Hematopoietic multipotent progenitor cell treated with erythropoietin and hydrocortisone succinate and interleukin-3 and kit ligand, for 15 days (in vitro differentiated cells): ENCODE results near the gene GIMAP7.
"Not testable (repeated sequence)": the region's sequence is repeated elsewhere in the genome, so short reads cannot be mapped to it uniquely, and the experiment has no call there.

Experiments
- DNase-seq: peaks from one replicate; pipeline ENCODE4 v3.0.0-alpha.2; 2015; ENCODE audit warnings: low spot score

The GIMAP7 gene

GRCh38 chr7:150513758-150514157 is 914 bp upstream of the GIMAP7 start:
- no peak for DNase-seq

DNA sequence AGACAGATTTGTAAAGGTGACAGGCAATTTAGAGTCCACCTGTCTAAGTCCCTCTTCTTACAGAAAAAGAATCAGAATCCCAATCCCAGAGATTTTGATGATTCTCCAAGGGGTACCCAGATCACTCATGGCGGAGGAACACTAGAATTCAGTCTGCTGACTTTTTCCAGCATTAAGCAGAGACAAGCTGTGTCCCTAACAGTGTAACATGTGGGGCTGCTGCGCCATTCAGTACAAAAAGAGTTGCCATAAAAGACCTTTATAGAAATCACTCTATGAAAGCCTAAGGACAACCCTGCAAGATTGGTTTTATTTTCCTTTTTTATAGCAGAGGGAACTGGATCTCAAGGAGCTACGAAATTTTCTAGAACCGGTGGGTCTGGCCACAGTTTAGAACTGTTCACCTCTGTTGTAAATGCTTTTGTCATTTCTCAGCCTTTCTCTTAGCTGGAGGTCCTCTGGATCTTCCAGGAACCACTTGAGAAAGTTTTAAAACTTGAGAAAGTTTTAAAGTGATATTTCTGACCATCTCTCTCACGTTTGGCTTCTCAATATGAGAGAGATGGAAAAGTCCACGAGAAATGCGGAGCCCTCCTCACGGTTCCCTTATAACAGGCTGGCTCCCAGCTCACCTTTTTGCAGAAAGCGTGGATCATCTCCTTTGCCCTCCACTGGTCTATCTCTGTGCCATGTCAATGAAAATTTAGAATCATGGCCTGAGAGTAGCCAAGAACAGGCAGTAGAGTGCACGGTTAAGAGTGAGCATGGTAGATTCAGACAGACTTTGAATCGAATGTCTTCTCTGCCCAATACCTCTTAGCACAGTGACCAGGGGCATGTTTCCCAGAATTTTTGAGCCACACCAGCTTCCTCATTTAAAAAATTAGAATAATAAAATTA is 826 bp downstream of the GIMAP7 start:
- DNase-seq = no peak

- DNase-seq = no peak
Measured at GRCh38 chr7:150516956-150517745, 2.5 kb downstream of the GIMAP7 start.

- DNase-seq = no peak
Measured at GRCh38 chr7:150519310-150519709, 4.6 kb downstream of the GIMAP7 start.

DNA sequence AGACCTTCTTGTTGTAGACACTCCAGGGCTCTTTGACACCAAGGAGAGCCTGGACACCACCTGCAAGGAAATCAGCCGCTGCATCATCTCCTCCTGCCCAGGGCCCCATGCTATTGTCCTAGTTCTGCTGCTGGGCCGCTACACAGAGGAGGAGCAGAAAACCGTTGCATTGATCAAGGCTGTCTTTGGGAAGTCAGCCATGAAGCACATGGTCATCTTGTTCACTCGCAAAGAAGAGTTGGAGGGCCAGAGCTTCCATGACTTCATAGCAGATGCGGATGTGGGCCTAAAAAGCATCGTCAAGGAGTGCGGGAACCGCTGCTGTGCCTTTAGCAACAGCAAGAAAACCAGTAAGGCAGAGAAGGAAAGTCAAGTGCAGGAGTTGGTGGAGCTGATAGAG is 5.5 kb downstream of the GIMAP7 start:
- no peak for DNase-seq

DNA sequence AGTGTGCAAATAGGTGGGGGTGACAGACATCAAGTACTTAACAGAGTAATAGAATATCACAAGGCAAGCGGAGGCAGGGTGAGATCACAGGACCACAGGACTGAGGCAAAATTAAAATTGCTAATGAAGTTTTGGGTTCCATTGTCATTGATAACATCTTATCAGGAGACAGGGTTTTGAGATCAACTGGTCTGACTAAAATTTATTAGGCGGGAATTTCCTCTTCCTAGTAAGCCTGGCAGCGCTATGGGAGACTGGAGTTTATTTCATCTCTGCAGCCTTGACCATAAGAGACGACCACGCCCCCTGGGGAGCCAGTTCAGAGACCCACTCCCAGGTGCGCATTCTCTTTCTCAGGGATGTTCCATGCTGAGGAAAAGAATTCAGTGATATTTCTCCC is 8.3 kb downstream of the GIMAP7 start:
- not testable (repeated sequence) for DNase-seq

- no peak for DNase-seq
Measured at GRCh38 chr7:150524018-150524417, 9.3 kb downstream of the GIMAP7 start.

- DNase-seq = no peak
Measured at GRCh38 chr7:150531704-150532103, 17.0 kb downstream of the GIMAP7 start.

- DNase-seq = no peak
Measured at GRCh38 chr7:150538259-150538658, 23.6 kb downstream of the GIMAP7 start.

- no peak for DNase-seq
Measured at GRCh38 chr7:150553163-150553562, 38.5 kb downstream of the GIMAP7 start.

DNA sequence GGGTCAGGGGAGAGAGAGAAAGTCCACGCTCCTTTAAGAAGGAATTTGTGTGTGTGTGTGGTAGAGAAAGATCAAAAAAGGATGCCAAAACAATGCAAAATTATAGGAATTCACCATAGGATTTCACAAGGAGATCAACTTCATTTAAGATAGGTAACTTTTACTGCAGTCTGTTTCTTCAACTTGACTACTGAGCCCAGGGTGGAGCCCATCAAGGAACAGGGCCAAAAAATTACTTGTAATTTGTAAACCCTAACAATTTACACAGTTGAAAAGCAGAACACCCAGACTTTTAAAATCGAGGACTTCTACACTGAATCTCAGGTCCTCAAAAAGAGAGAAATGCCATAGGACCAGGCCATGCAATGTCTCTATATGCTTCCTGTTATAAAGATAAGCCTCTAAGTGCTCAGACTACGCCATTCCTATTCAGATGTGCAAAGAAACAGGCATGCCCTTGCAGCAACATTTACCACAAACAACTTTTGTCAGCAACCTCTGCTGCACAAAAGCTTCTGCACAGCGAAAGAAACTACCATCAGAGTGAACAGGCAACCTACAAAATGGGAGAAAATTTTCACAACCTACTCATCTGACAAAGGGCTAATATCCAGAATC is 42.0 kb downstream of the GIMAP7 start:
- no peak for DNase-seq

GRCh38 chr7:150560486-150560885 is 45.8 kb downstream of the GIMAP7 start:
- DNase-seq = no peak

DNA sequence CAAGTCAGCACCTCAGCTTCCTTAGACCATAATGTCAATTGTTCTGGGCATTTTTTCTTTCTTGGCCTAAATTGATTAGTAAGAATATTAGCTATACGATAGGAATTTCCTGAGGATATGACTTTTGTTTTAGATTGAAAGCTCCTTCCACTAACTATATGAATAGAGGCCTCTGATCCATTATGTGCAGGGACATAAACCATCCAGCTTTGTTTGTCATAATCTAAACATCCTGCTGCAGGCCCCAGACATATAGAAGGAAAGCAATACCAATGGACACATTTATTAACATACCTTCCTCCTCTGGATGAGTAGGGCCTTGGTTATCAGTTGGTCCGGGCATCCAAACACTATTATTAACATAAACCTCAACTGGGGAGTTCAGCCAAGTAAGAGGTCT is 48.2 kb downstream of the GIMAP7 start:
- no peak for DNase-seq

DNA sequence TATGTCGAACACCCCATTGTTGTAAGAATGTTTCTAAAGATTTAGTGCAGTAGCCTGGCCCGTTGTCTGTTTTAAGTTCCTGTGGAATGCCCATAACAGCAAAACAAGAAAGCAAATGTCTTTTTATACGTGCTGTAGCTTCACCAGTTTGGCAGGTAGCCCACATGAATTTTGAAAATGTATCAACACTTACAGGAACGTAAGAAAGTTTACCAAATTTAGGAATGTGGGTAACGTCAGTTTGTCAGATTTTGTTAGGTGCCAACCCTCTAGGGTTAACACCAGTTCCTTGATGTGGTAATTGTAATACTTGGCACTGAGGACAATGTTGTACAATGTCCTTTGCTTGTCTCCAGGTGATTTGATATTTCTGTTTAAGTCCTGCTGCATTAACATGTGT is 49.3 kb downstream of the GIMAP7 start:
- no peak for DNase-seq

- no peak for DNase-seq
Measured at GRCh38 chr7:150564566-150564965, 49.9 kb downstream of the GIMAP7 start.

GRCh38 chr7:150565239-150565638 is 50.6 kb downstream of the GIMAP7 start:
- no peak for DNase-seq

DNA sequence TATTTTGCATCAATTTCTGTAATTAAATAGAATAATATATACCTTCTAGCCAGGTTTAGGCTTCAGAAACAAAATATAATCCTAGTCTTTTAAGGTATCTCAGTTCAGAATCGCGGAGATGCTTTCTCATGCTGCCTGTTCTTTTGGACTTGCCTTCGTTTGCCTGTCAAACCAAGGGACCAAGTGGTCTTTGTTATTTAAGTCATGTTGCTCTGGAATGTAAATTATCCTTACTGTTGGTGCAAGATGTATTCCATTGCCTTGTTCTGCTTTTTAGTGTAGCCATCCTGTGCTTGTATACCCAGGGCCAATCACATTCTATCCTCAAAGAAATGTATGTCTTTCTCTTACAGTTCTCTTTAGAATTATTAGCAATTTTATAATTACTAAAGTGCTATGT is 51.5 kb downstream of the GIMAP7 start:
- DNase-seq = no peak

DNA sequence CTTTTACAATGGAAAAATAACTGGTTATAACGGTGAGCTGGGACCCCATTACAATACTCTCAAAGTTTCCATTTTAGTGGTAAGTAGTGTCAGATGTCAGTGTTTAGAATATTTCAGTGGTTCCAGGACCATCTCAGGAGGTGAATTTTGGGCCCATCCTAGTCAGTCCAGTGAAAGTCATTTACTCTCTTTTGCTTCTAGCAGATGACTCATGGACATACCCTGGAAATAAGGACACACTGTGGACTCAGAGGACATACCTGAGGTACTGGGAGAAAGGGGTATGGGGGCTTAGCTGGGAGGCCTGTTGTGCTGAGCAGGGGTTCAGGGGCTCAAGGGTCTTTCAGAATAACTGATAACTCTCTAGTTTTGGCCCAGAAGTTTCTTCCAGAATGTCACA is 51.9 kb downstream of the GIMAP7 start:
- no peak for DNase-seq

DNA sequence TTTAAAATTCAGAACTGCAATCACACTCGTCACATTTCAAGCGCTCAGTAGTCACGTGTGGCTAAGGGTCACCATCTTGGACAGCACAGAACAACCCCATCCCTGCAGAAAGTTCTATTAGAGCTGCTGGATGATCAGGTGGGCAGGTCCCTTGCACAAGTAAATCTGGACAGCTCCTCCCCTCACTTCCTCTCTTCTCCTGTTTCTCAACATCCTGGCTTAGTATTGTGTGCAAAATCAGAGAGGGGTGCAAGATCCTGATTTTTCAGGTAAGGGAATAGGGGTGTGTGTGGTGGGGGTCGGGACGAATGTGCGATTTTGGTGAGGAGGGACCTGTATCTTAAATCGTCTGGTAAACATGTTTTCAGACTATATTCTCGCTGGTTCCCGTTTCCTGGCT is 52.5 kb downstream of the GIMAP7 start, which contains the start of gene GIMAP4:
TSS of gene GIMAP4 (plus strand) at position 222 of the 400 bp plus-strand sequence. CDS start 2,512 bp downstream, outside the sequence.
- no peak for DNase-seq

GRCh38 chr7:150567871-150568301 is 53.2 kb downstream of the GIMAP7 start:
- DNase-seq = no peak

- DNase-seq = no peak
Measured at GRCh38 chr7:150568714-150569113, 54.0 kb downstream of the GIMAP7 start.

DNA sequence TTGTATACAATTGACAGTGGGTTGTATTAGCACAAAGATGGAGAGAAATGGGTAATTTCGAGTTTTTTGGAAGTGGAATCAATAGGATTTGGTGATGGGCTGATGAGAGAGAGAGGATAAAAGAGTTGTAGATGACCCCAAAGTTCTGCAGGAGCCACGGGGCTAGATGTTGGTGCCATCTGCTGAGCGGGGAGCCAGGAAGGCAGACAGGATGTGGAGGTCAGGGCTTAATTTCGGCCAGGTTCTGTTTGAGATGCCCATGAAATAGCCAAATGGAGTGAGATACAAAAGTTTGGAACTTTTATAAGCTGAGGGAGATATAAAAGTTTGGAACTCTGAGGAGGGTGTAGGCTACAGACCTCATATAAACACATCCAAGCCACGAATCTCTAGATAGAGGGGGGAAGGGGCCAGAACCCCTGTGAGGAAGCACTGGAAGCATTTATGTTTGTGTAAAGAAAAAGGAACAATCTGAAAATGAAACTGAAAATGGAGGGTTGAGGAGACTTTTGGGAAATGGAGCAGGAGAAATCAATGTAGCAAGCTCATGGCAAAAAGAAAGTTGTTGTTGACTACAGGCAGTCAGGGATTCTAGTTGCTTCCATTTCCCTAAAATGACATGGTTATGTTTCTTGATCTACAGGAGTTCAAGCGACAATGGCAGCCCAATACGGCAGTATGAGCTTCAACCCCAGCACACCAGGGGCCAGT is 54.7 kb downstream of the GIMAP7 start:
- DNase-seq = no peak
